Parathyroid adenoma (tissue), 2 donors: ENCODE measurements around the gene GLDC.

Source experiments
- H2AFZ ChIP-seq: fragments of 300-600 bp; sonication (generic); one replicate; pipeline ENCODE4 v1.7.0; 2017; ENCODE audit warnings: antibody characterized with exemption, mild to moderate bottlenecking
- H3K27ac ChIP-seq: fragments of 300-600 bp; sonication (generic); one replicate; pipeline ENCODE4 v1.7.0; 2017
- H3K27me3 ChIP-seq: fragments of 300-600 bp; sonication (generic); one replicate; pipeline ENCODE4 v1.7.0; 2017; ENCODE audit warnings: low read length; ENCODE audit not compliant: control insufficient read depth, insufficient read depth
- H3K36me3 ChIP-seq: fragments of 300-600 bp; sonication (generic); one replicate; pipeline ENCODE4 v1.7.0; 2017; ENCODE audit warnings: low read length; ENCODE audit not compliant: control insufficient read depth, insufficient read depth
- H3K4me1 ChIP-seq: fragments of 300-600 bp; sonication (generic); one replicate; pipeline ENCODE4 v1.7.0; 2017; ENCODE audit warnings: control low read depth
- H3K4me2 ChIP-seq: fragments of 300-600 bp; sonication (generic); one replicate; pipeline ENCODE4 v1.7.0; 2017; ENCODE audit warnings: low read length
- H3K4me3 ChIP-seq: fragments of 300-600 bp; sonication (generic); one replicate; pipeline ENCODE4 v1.7.0; 2017; ENCODE audit warnings: low read depth, low read length
- H3K79me2 ChIP-seq: fragments of 300-600 bp; sonication (generic); one replicate; pipeline ENCODE4 v1.7.0; 2017; ENCODE audit warnings: control low read depth
- H3K9ac ChIP-seq: fragments of 300-600 bp; sonication (generic); one replicate; pipeline ENCODE4 v1.7.0; 2017; ENCODE audit warnings: mild to moderate bottlenecking
- H3K9me3 ChIP-seq: fragments of 300-600 bp; sonication (generic); one replicate; pipeline ENCODE4 v1.7.0; 2017; ENCODE audit warnings: low read length; ENCODE audit not compliant: control insufficient read depth
- CTCF ChIP-seq: fragments of 300-600 bp; sonication (generic); IDR thresholded peaks from one replicate; pipeline ENCODE4 v1.7.0; 2017; ENCODE audit warnings: antibody characterized with exemption, mild to moderate bottlenecking
- donor health status: primary hyperparathyroidism.

Gene GLDC

GRCh38 chr9:6488395-6488794 is 157.1 kb downstream of the GLDC start:
- no peak overlapping the region for H3K9ac ChIP-seq
- no peak overlapping the region for H3K4me3 ChIP-seq
- no peaks in the 10 kb centered on the region for H3K9me3 ChIP-seq
- no peak overlapping the region for H3K27ac ChIP-seq
- H2AFZ ChIP-seq, result no peak overlapping the region
- peaks cover 4% of the 10 kb centered on the region for H3K79me2 ChIP-seq
- H3K27me3 ChIP-seq, result no peaks in the 10 kb centered on the region
- no peaks in the 10 kb centered on the region for H3K36me3 ChIP-seq
- no peaks in the 10 kb centered on the region for H3K4me1 ChIP-seq
- TF ChIP-seq CTCF, result no peak
- H3K4me2 ChIP-seq, result no peak overlapping the region

GRCh38 chr9:6484210-6484609 is 161.3 kb downstream of the GLDC start:
- H3K27ac ChIP-seq, result no peak overlapping the region
- H3K27me3 ChIP-seq, result no peaks in the 10 kb centered on the region
- no peaks in the 10 kb centered on the region for H3K4me1 ChIP-seq
- H3K79me2 ChIP-seq, result peaks cover 4% of the 10 kb centered on the region
- H3K36me3 ChIP-seq, result no peaks in the 10 kb centered on the region
- H3K9me3 ChIP-seq, result no peaks in the 10 kb centered on the region
- H3K9ac ChIP-seq, result no peak overlapping the region
- H3K4me3 ChIP-seq, result no peak overlapping the region
- H2AFZ ChIP-seq, result no peak overlapping the region
- H3K4me2 ChIP-seq, result no peak overlapping the region
- TF ChIP-seq CTCF, result no peak
